HEK293T (cell line): ENCODE results near the gene NAALADL2.

ENCODE experiments used
- BHLHE40 ChIP-seq: fragments of 450-650 bp; IDR thresholded peaks from 2 replicates; pipeline ENCODE4 v1.6.1; 2016; ENCODE audit warnings: mild to moderate bottlenecking, moderate library complexity, borderline replicate concordance
- CTBP1 ChIP-seq: fragments of 450-650 bp; IDR thresholded peaks from 2 replicates; pipeline ENCODE4 v1.6.1; 2016; ENCODE audit warnings: borderline replicate concordance
- ELF4 ChIP-seq: fragments of 450-650 bp; IDR thresholded peaks from 2 replicates; pipeline ENCODE4 v1.6.1; 2017; ENCODE audit warnings: antibody characterized with exemption
- FOXK2 ChIP-seq: fragments of 450-650 bp; IDR thresholded peaks from 2 replicates; pipeline ENCODE4 v1.6.1; 2016; ENCODE audit warnings: mild to moderate bottlenecking
- SUZ12 ChIP-seq: fragments of 450-650 bp; IDR thresholded peaks from 2 replicates; pipeline ENCODE4 v1.6.1; 2016; ENCODE audit warnings: mild to moderate bottlenecking
- TARDBP ChIP-seq: fragments of 450-650 bp; IDR thresholded peaks from 2 replicates; pipeline ENCODE4 v1.6.1; 2016
- TF ChIP-seq, protein P1 (sequence below): fragments of 450-650 bp; IDR thresholded peaks from 2 replicates; pipeline ENCODE4 v1.6.1; 2016

DNA sequence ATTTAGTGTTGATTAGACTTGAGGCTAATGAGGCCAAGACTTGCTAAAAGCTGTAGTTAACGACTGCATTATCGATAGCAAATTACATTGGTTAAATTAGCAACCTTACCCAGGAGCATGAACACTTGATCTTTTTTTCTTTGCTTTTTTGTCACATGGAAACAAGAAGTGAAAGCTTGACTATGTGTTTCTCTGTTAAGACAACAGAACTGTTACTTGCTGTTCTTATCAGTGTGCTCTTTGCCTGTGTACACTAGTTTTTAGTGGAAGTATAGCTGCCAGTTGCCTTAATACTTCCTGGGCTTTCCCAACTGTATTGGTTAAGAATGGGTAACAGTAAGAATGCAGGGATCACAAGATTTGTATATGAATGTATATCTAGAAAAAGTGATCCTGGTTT lies 625.5 kb downstream of the NAALADL2 start:
- TF ChIP-seq ELF4: no peak
- no peak for TF ChIP-seq FOXK2
- TF ChIP-seq SUZ12: no peak
- TF ChIP-seq, protein P1, sequence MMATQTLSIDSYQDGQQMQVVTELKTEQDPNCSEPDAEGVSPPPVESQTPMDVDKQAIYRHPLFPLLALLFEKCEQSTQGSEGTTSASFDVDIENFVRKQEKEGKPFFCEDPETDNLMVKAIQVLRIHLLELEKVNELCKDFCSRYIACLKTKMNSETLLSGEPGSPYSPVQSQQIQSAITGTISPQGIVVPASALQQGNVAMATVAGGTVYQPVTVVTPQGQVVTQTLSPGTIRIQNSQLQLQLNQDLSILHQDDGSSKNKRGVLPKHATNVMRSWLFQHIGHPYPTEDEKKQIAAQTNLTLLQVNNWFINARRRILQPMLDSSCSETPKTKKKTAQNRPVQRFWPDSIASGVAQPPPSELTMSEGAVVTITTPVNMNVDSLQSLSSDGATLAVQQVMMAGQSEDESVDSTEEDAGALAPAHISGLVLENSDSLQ: no peak
- TF ChIP-seq CTBP1: no peak
- TF ChIP-seq TARDBP: no peak
- no peak for TF ChIP-seq BHLHE40
